HG03354 (cell line): ENCODE results near the gene GPBP1L1.
"Not testable (repeated sequence)": the region's sequence is repeated elsewhere in the genome, so short reads cannot be mapped to it uniquely, and the experiment has no call there.

Experiments
- ATAC-seq: cut with Tn5 transposase; IDR thresholded peaks from one replicate; pipeline ENCODE4 v1.9.1; 2021; ENCODE audit warnings: mild to moderate bottlenecking; ENCODE audit not compliant: unreplicated experiment, poor library complexity, severe bottlenecking

The GPBP1L1 gene

GRCh38 chr1:45684402-45684801 is 1.9 kb downstream of the GPBP1L1 start:
- no peak for ATAC-seq

GRCh38 chr1:45682942-45683341 is 3.4 kb downstream of the GPBP1L1 start:
- ATAC-seq, result no peak

- no peak for ATAC-seq
These were observed 7.2 kb downstream of the GPBP1L1 start for GRCh38 chr1:45679123-45679522.

- no peak for ATAC-seq
These were observed 7.8 kb downstream of the GPBP1L1 start for GRCh38 chr1:45678489-45678888.

- no peak for ATAC-seq
These were observed 8.5 kb downstream of the GPBP1L1 start for GRCh38 chr1:45677751-45678245.

GRCh38 chr1:45676553-45676952 is 9.8 kb downstream of the GPBP1L1 start:
- not testable (repeated sequence) for ATAC-seq

GRCh38 chr1:45674478-45674877 is 11.9 kb downstream of the GPBP1L1 start:
- ATAC-seq, result no peak

- no peak for ATAC-seq
These were observed 12.4 kb downstream of the GPBP1L1 start for GRCh38 chr1:45673956-45674355.

- no peak for ATAC-seq
These were observed 16.3 kb downstream of the GPBP1L1 start for GRCh38 chr1:45669859-45670655.

- ATAC-seq, result no peak
These were observed 17.0 kb downstream of the GPBP1L1 start for GRCh38 chr1:45669379-45669778.

- ATAC-seq, result no peak
These were observed 17.8 kb downstream of the GPBP1L1 start for GRCh38 chr1:45668526-45668925.

GRCh38 chr1:45667321-45668111 is 18.8 kb downstream of the GPBP1L1 start:
- no peak for ATAC-seq

GRCh38 chr1:45666836-45667235 is 19.5 kb downstream of the GPBP1L1 start:
- no peak for ATAC-seq

- no peak for ATAC-seq
These were observed 26.0 kb downstream of the GPBP1L1 start for GRCh38 chr1:45660336-45660735.

- no peak for ATAC-seq
These were observed 27.1 kb downstream of the GPBP1L1 start for GRCh38 chr1:45659222-45659621.

GRCh38 chr1:45658171-45658570 is 28.2 kb downstream of the GPBP1L1 start:
- no peak for ATAC-seq

- ATAC-seq, result no peak
These were observed 29.6 kb downstream of the GPBP1L1 start for GRCh38 chr1:45656573-45657226.

GRCh38 chr1:45654540-45655280 is 31.6 kb downstream of the GPBP1L1 start:
- no peak for ATAC-seq

GRCh38 chr1:45647248-45648021 is 38.9 kb downstream of the GPBP1L1 start:
- ATAC-seq, result no peak
